Gastroesophageal sphincter (tissue), 4 donors: Measurements from ENCODE around the gene HNF1B. TPM values are rescaled to one million over a fixed set of nuclear protein-coding genes. Genes with fewer than 3 reads are reported as not detected.

Experiments used
- ATAC-seq: fragments of 150-250 bp; one replicate; pipeline ENCODE4 v1.9.1; 2016; ENCODE audit warnings: mild to moderate bottlenecking, moderate library complexity
- H3K27ac ChIP-seq, 4 donors: fragments of 200-600 bp; sonication (generic) in 3 of 4; 1 replicate in 3 of 4; 2 replicates in 1 of 4; pipeline ENCODE4 v1.5.1; 2016 to 2019
- H3K27me3 ChIP-seq: fragments of 200-600 bp; sonication (generic); one replicate; pipeline ENCODE4 v1.5.1; 2019
- H3K36me3 ChIP-seq, 2 donors: fragments of 200-600 bp; sonication (generic); one replicate each; pipeline ENCODE4 v1.5.1; 2019; ENCODE audit warnings: control low read depth in 1 of 2
- H3K4me1 ChIP-seq, 3 donors: fragments of 200-600 bp; sonication (generic); 1 replicate in 2 of 3; 2 replicates in 1 of 3; pipeline ENCODE4 v1.5.1; 2016 to 2019; ENCODE audit warnings: control low read depth in 2 of 3
- H3K4me3 ChIP-seq, 2 donors: fragments of 200-600 bp; sonication (generic); one replicate each; pipeline ENCODE4 v1.5.1; 2019; ENCODE audit warnings: mild to moderate bottlenecking in 1 of 2, moderate library complexity in 1 of 2
- H3K9me3 ChIP-seq, 3 donors: fragments of 200-600 bp; sonication (generic); one replicate each; pipeline ENCODE4 v1.5.1; 2017 to 2019; ENCODE audit warnings: control low read depth in 2 of 3
- CTCF ChIP-seq, 4 experiments: fragments of 200-600 bp in 2 of 4; fragments of 450-650 bp in 2 of 4; sonication (generic) in 1 of 4; IDR thresholded peaks; one replicate each; pipeline ENCODE4 v1.5.1; 2017 to 2019; ENCODE audit warnings: antibody characterized with exemption in 4 of 4, mild to moderate bottlenecking in 2 of 4, moderate library complexity in 2 of 4
- EP300 ChIP-seq: sonication (generic); formaldehyde crosslinking; IDR thresholded peaks from one replicate; pipeline ENCODE4 v1.6.1; 2017; ENCODE audit warnings: antibody characterized with exemption, mild to moderate bottlenecking
- POLR2A ChIP-seq, 2 donors: fragments of 450-650 bp; IDR thresholded peaks; one replicate each; pipeline ENCODE4 v1.6.1; 2017; ENCODE audit warnings: antibody characterized with exemption in 2 of 2, mild to moderate bottlenecking in 2 of 2, moderate library complexity in 1 of 2
- POLR2AphosphoS5 ChIP-seq: sonication (generic); formaldehyde crosslinking; IDR thresholded peaks from one replicate; pipeline ENCODE4 v1.6.1; 2017; ENCODE audit warnings: antibody characterized with exemption
- WGBS, 2 donors: methylation state at CpG; one replicate each; pipeline ENCODE4 v1.1.5; 2018; ENCODE audit warnings: low coverage in 1 of 2; 5-methylcytosine and 5-hydroxymethylcytosine counted together
- total RNA-seq, 4 donors: library from RNA; depleted of rRNA; stranded (reverse); fragments of >200 nt; gene quantifications; one replicate each; pipeline ENCODE4 v1.1.0, GENCODE V29; 2016

Gene HNF1B
- total RNA-seq, 4 donors from 2014 or later: not detected

- WGBS, 2 donors: 88% methylated on average over 1 of the region's 1 CpG; no CpG with 5 or more reads in 1 of the 2 donors
- ATAC-seq: no peak
- Histone ChIP-seq H3K27me3 (peaks cover 76% of the 10 kb centered on the region), H3K27ac (no peak overlapping the region), H3K4me3 (no peak overlapping the region), H3K4me1 (peaks cover 0 to 6% (median 3%) of the 10 kb centered on the region in 3 donors), H3K9me3 (no peaks in the 10 kb centered on the region), H3K36me3 (no peaks in the 10 kb centered on the region)
- no peak for TF ChIP-seq EP300
- no peak for TF ChIP-seq CTCF (IDR thresholded peaks at IDR 0.05)
- no peak for TF ChIP-seq POLR2AphosphoS5
- TF ChIP-seq POLR2A (IDR thresholded peaks at IDR 0.05): no peak
Measured at GRCh38 chr17:37737081-37737480, 7.8 kb downstream of the HNF1B start.

- Histone ChIP-seq H3K4me1 (no peaks in the 10 kb centered on the region), H3K27me3 (peaks cover 70% of the 10 kb centered on the region), H3K27ac (no peak overlapping the region), H3K9me3 (no peaks in the 10 kb centered on the region), H3K36me3 (no peaks in the 10 kb centered on the region), H3K4me3 (no peak overlapping the region)
- WGBS, 2 donors: 88% methylated on average over 5 of the region's 6 CpGs; no CpG with 5 or more reads in 1 of the 2 donors
- no peak for ATAC-seq
- no peak for TF ChIP-seq POLR2AphosphoS5
- TF ChIP-seq CTCF (IDR thresholded peaks at IDR 0.05): no peak
- TF ChIP-seq EP300: no peak
- no peak for TF ChIP-seq POLR2A (IDR thresholded peaks at IDR 0.05)
Measured at GRCh38 chr17:37736428-37736827, 8.4 kb downstream of the HNF1B start.

- Histone ChIP-seq H3K36me3 (no peaks in the 10 kb centered on the region), H3K9me3 (no peaks in the 10 kb centered on the region), H3K4me1 (no peaks in the 10 kb centered on the region), H3K27ac (no peak overlapping the region), H3K4me3 (no peak overlapping the region), H3K27me3 (peaks cover 59% of the 10 kb centered on the region)
- WGBS, 2 donors: 47 to 75% methylated on average over 2 to 3 of the region's 4 CpGs
- no peak for ATAC-seq
- TF ChIP-seq CTCF (IDR thresholded peaks at IDR 0.05) (no peak), POLR2AphosphoS5 (no peak), EP300 (no peak), POLR2A (IDR thresholded peaks at IDR 0.05) (no peak)
Measured at GRCh38 chr17:37735165-37735564, 9.7 kb downstream of the HNF1B start.

GRCh38 chr17:37732316-37732715, 12.5 kb downstream of the HNF1B start:
- WGBS, 2 donors: 64 to 86% methylated on average over 1 to 2 of the region's 4 CpGs
- peaks cover 37% of the 10 kb centered on the region for H3K27me3 ChIP-seq
- no peak for TF ChIP-seq POLR2A (IDR thresholded peaks at IDR 0.05)
- TF ChIP-seq EP300: no peak
- TF ChIP-seq POLR2AphosphoS5: no peak
- TF ChIP-seq CTCF (IDR thresholded peaks at IDR 0.05): no peak
- no peak for ATAC-seq
- no peaks in the 10 kb centered on the region for H3K4me1 ChIP-seq
- no peaks in the 10 kb centered on the region for H3K36me3 ChIP-seq
- H3K27ac ChIP-seq: no peak overlapping the region
- no peaks in the 10 kb centered on the region for H3K9me3 ChIP-seq
- H3K4me3 ChIP-seq: no peak overlapping the region

GRCh38 chr17:37731056-37731455, 13.8 kb downstream of the HNF1B start:
- 84% methylated on average over 11 of the region's 12 CpGs; no CpG with 5 or more reads in 1 of the 2 donors for WGBS, 2 donors
- no peak for TF ChIP-seq EP300
- no peak for TF ChIP-seq POLR2A (IDR thresholded peaks at IDR 0.05)
- TF ChIP-seq POLR2AphosphoS5: no peak
- no peak for TF ChIP-seq CTCF (IDR thresholded peaks at IDR 0.05)
- peaks cover 29% of the 10 kb centered on the region for H3K27me3 ChIP-seq
- H3K36me3 ChIP-seq: no peaks in the 10 kb centered on the region
- H3K4me1 ChIP-seq: no peaks in the 10 kb centered on the region
- H3K9me3 ChIP-seq: no peaks in the 10 kb centered on the region
- no peak overlapping the region for H3K4me3 ChIP-seq
- no peak overlapping the region for H3K27ac ChIP-seq
- ATAC-seq: no peak
